Activated CD4-positive, alpha-beta T cell treated with anti-CD3 and anti-CD28 coated beads, Interleukin-2, amount 50 U/mL, for 16 hours (primary cell): ENCODE data around the gene ITIH3.

Experiments
- DNase-seq: peaks from one replicate; pipeline ENCODE4 v3.0.0-alpha.2; 2020

The ITIH3 gene

DNA sequence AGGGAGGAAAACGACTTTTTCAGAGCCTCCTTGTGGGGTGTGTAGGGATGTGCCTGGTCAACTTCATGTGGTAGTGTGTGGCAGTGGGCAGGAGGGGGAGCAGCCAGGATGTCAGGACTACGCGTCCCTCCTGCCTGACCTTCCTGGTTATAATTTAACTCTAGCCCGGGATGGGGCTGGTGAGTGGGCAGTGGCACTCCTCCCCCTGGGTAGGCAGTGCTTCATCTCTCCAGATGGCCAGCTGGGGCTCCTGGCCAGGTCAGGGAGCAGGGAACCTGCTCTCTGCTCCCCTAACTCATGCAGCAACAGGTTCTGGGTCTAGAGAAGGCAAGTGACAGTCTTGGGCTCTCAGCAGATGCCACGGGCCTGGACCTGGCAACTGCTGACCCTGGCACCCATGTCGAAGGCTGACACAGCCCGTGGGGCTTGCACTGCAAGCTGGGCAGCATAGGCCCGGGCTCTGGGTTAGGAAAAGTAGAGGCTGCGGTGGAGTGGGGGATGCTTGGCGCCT lies 33.3 kb downstream of the ITIH3 start:
- no peak for DNase-seq

DNA sequence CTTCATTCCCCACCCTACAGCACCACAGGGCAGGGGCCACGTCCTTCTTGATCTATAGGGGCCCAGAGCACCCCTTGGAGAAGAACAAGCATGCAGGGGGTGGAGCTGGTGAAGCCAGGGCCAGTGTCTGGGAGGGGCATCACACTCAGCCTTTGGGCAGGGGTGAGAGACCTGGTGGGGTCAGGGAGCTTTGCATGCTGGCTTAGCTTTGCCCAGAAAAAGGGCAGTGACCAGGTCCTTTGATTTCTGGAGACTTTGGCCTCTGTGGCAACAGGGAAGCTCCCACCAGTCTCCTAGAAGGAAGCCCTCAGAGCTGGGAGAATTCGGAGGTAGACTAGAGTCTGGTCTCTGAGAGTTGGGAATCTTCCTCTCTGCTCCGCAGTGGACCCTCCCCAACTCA lies 34.9 kb downstream of the ITIH3 start:
- no peak for DNase-seq

GRCh38 chr3:52829906-52830463 lies 35.4 kb downstream of the ITIH3 start:
- no peak for DNase-seq

GRCh38 chr3:52830535-52831258 lies 36.1 kb downstream of the ITIH3 start, which contains the start of gene ITIH4:
ITIH4 (minus strand) TSS chr3:52830672; CDS start chr3:52830642, 30 bp downstream.
- DNase-seq = no peak

DNA sequence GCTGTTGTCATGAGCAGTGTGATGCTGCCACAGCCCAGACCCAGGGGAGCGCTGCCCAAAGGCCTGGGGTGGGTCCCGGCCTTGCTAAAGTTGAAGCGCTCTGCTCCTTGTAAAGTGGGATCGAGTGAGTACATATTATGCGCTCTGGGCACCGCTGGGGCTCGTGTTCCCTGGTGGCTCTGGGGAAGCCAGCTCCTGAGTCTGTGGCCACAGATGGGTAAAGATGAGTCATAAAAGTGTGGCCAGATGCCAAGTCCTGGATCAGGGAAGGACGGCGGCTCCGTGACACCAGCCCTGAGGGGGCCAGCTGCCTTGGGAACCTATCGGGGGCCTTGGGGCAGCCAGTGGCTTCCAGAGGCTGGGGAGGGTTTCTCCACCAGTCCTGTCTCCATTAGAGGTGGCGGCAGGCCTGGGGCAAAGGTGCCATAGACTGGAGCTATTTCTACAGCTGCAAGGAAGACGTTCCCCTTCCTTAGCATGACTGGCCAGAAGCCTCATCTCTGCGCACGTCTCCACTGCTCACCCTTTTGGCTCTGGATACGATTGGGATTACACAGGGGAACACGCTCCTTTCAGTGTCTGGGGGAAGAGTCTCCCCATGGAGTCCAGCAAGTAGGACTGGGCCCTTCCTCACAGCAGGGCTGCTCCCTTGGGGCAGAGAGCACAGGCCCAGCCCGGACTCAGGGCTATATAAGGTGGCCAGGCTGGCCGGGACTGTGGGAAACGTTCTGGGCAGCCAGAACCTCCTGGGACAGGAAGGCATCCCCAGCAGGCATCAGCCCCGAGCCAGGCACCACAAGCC lies 37.1 kb downstream of the ITIH3 start:
- DNase-seq = no peak

- DNase-seq = no peak
These were observed 38.6 kb downstream of the ITIH3 start for GRCh38 chr3:52833202-52833601.

GRCh38 chr3:52834871-52835501 lies 40.4 kb downstream of the ITIH3 start, which contains the start of gene MUSTN1:
MUSTN1 (minus strand) TSS chr3:52835019; CDS start chr3:52834948, 71 bp downstream.
- DNase-seq = no peak

DNA sequence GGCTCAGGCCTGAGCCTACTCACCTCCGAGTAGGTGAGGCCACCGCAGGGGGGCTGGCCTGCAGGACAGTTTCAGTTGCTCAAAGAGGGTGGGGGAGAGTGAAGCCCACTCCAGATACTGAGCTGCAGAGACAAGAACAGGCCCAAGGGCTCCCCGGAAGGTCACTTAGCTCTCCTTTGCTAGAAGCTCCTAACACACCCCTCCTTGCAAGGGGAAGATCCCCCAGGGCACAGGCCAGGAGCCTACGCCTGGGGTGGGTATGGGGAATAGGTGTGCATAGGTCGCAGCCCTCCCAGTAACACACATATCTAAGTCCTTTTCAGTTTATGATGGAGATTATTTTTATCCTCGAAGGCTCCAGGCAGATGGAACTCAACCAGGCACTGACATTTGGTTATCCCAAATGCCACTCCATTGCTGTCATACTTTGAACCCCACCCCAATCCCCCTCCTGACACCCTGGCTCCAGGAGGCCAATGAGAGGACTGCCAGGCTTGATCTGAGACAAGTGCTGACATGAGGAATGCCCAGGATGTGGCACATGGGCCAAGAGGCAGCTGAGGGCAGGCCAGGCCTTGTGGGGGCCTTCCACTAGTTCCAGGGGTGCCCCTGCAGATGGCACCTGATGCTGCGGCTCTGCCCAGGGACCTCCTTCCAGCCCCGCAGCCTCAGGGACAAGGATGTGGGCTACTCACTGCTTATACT lies 41.3 kb downstream of the ITIH3 start:
- DNase-seq = no peak

DNA sequence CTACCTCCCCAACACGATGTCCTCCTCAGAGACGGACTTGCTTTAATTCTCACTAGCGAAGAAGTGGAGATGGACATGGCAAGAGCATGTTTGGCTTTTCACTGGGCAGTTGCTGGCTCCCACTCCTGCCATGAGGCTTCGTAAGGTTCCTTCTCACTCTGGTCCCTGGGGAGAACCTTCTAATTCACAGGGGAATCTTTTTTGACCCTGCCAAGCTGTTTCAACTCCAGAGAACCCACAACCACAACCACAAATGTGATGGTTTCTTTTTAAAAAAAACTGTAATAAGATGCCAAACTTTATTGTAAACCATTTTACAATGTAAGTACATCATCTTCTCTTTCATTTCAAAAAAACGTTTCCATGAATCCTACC lies 41.9 kb downstream of the ITIH3 start:
- DNase-seq = no peak

- DNase-seq = no peak
These were observed 42.4 kb downstream of the ITIH3 start for GRCh38 chr3:52836986-52837385.

GRCh38 chr3:52838561-52839267 lies 44.1 kb downstream of the ITIH3 start:
- DNase-seq = peak; percentile 43

GRCh38 chr3:52839268-52839575 lies 44.6 kb downstream of the ITIH3 start:
- no peak for DNase-seq

DNA sequence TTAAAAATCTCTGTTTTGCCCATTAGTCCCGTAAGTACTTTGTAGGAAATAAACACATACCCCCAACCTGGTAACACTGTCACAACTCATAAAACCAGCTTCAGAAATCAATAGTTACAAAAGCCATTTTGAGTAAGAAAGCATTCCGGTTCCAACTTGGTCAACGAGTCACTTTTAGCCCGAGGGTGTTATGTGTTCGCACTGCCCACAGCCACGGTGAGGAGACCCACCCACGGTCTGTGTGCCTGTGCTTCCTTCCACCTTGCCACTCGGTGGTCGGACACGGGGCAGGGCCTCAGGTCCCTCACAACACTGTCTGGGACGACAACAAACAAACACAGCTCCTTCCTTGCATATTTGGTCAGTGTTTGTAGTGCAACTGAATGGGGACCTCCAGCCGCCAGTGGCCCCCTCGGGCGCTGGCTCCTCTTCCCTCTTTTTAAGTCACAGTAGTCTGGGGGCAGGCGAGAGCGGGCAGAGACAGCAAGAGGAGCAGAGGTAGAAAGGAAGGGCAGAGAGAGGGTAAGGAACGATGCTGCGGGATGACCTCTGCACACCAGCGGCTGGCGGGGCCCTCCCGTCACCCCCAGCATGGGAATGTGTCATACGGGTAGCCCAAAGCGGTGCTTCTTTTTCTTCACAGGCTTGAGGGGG lies 45.4 kb downstream of the ITIH3 start:
- no peak for DNase-seq

- DNase-seq = no peak
These were observed 46.8 kb downstream of the ITIH3 start for GRCh38 chr3:52841211-52841980.

DNA sequence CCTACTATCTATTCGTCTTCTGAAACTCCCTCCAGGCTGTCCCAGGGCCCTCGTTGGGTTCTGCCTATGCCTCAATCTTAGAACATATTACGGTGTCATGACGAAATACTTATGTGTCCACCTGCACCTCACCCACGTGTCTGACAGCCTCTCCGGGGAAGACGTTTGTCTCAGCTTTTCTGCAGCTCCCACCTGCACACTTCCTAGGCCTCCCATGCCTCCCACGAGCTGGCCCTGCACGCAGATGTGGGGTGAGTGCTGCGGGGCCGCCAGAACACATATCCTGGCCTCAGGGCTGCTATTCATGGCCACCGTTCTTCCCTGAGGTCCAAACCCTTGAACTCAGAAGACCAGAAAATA lies 47.4 kb downstream of the ITIH3 start:
- no peak for DNase-seq

DNA sequence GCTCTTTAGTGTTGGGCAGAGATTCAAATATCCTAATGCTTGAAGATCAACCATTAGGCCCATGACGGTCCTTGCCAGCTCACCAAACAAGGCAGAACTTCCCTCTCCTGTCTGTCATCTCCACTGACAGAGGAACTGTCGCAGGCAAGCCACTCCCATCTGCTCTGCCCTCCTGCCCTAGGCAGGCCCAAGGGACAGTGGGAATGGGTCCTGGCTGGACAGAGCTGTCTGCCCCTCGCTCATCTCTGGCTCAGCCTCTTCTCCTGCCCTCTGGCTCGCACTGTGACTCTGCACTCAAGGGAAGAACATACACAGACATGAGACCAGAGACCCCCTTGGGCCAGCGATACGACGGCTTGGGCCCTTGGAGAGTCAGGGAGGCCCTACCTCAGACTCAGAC lies 47.8 kb downstream of the ITIH3 start:
- no peak for DNase-seq

DNA sequence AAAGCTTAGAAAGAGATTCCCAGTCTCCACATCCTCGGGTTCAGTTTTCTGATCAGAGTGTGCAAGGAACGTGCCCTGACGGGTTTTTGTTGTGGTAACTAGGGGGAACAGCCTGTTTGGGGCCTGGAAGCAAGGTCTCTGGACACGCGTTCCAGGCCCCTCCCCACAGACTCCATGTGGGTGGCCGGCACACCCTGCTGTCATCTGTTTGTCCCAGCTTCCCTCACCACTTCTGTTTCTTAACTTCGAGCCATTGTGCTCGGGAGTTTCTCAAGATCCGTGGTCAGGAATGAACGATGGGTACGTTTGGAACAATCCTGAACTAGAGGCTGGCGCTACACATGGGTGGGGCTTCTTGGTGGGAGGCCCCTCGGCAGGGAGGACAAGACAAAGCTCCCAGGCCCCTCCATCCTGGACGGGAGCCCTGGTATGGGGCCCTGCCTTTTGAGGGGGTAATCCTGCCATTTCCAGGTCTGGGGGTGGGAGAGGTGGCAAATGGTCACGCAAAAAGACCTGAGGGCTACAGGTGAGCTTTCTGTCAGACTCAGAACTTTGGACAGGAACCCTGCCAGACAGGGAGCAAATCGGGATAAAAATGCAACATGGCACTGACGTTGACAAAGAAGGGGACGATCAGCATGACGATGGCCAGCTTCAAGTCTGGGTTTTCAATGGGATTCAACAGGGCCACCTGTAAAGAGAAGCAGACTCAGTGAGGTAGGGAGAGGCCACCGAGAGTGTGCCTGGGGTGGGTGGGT lies 48.7 kb downstream of the ITIH3 start:
- no peak for DNase-seq

- DNase-seq = no peak
These were observed 49.3 kb downstream of the ITIH3 start for GRCh38 chr3:52843881-52844280.

DNA sequence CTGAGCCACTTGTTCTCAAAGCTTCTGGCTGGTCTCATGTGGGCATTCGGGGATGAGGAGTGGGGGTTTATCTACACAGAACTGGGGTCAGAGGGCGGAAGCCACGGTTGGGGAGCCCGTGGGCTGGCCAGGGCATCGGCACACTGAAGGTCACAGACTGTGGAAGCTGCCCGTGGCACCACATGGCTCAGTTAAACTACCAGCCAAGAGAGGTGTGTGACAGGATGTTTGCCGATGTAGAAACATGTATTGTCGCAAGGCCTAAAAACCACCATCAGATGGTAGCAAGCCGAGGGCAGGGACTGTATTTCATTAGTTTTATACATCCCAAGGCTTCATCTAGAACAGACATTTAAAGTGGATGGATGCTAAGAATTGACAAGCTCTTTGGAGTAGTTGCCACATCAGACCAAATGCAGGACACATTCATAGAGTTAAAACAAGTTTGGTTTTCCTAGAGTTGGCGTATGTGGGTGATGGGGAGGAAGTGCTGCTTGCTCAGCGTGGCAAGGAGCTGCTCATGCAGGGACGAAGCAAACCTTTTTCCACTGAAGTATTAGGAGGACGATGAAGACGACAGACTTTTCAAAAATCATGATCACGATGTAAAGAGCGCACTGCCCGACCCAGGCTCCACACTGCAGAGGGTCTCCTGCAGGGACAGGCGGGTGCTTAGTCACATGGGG lies 49.8 kb downstream of the ITIH3 start:
- no peak for DNase-seq
